ENCODE results near the gene MSRB1. TPM values are rescaled to one million over a fixed set of nuclear protein-coding genes. Genes with fewer than 3 reads are reported as not detected.

MSRB1 gene
- total and polyA plus RNA-seq, 2 of the 13 experiments (the other 11 are each of a cell fraction or from before 2014, with no cell fraction given), result 32.1 to 75.4 TPM

DNA sequence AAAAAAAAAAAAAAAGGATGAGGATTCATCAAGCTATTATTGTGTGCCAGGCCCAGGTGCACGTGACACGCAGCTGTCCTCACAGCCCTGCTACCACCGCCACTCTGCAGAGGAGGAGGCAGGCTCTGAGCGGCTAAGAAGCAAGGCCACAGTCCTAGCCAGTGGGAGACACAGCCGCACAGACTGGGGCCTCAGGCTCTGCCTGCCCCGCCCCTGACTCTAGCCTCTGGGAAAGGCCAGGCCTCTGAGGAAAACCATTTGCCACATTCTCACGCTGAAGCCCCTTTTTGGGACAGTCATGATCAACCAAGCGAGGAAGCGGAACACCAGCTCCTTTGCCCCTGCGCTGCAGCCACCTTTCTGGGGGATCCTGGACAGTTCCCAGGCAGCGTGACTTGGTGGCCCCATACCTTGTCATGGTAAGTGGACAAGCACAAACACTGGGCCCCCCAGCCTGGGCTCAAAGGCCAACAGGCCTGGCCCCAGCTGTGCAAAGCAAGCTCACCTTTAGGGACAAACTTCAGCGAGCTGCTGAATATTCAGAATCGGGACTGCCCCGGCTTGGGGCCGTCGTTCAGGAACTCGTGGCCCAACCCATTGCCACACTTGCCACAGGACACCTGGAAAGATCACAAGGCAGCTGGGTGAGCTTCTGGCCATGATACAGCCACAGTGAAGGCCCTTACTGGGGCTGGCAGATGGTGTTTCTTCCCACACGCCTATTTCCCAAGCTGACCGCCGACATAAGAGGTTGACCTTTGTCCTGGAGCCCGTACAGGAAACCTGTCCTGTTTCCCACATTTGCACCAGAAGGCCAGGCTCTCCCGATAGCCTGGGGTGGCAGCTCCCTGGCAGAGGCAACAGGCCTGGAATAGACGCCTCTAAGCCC, 2.5 kb downstream of the MSRB1 start (continued):
- peak; percentile 69 for TF ChIP-seq ZSCAN25 (CRISPR knock-in tag; IDR thresholded peaks at IDR 0.05)
- peak; percentile 56; the same call in 1 of the 2 replicates for TF ChIP-seq ZNF441 (CRISPR knock-in tag; IDR thresholded peaks at IDR 0.05; ENCODE audit: borderline replicate concordance)
- 0 out of 2 replicates have a peak, but pooled peaks have one; percentile 31 for TF ChIP-seq SNAPC2 (CRISPR knock-in tag; IDR thresholded peaks at IDR 0.05)
- TF ChIP-seq, protein P1, sequence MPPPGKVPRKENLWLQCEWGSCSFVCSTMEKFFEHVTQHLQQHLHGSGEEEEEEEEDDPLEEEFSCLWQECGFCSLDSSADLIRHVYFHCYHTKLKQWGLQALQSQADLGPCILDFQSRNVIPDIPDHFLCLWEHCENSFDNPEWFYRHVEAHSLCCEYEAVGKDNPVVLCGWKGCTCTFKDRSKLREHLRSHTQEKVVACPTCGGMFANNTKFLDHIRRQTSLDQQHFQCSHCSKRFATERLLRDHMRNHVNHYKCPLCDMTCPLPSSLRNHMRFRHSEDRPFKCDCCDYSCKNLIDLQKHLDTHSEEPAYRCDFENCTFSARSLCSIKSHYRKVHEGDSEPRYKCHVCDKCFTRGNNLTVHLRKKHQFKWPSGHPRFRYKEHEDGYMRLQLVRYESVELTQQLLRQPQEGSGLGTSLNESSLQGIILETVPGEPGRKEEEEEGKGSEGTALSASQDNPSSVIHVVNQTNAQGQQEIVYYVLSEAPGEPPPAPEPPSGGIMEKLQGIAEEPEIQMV (CRISPR knock-in tag; IDR thresholded peaks at IDR 0.05; ENCODE audit: low read depth), result peak; percentile 71; the same call in 1 of the 2 replicates
- TF ChIP-seq, protein P2, sequence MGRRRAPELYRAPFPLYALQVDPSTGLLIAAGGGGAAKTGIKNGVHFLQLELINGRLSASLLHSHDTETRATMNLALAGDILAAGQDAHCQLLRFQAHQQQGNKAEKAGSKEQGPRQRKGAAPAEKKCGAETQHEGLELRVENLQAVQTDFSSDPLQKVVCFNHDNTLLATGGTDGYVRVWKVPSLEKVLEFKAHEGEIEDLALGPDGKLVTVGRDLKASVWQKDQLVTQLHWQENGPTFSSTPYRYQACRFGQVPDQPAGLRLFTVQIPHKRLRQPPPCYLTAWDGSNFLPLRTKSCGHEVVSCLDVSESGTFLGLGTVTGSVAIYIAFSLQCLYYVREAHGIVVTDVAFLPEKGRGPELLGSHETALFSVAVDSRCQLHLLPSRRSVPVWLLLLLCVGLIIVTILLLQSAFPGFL (CRISPR knock-in tag; IDR thresholded peaks at IDR 0.05), result no peak
- TF ChIP-seq ARID2 (CRISPR knock-in tag; IDR thresholded peaks at IDR 0.05; ENCODE audit: borderline replicate concordance), result peak; percentile 48; the same call in 1 of the 2 replicates
- no peak for TF ChIP-seq ARNT (IDR thresholded peaks at IDR 0.05)
- no peak for TF ChIP-seq ZNF652 (CRISPR knock-in tag; IDR thresholded peaks at IDR 0.05; ENCODE audit: borderline replicate concordance, low read depth)
- TF ChIP-seq, protein P3, sequence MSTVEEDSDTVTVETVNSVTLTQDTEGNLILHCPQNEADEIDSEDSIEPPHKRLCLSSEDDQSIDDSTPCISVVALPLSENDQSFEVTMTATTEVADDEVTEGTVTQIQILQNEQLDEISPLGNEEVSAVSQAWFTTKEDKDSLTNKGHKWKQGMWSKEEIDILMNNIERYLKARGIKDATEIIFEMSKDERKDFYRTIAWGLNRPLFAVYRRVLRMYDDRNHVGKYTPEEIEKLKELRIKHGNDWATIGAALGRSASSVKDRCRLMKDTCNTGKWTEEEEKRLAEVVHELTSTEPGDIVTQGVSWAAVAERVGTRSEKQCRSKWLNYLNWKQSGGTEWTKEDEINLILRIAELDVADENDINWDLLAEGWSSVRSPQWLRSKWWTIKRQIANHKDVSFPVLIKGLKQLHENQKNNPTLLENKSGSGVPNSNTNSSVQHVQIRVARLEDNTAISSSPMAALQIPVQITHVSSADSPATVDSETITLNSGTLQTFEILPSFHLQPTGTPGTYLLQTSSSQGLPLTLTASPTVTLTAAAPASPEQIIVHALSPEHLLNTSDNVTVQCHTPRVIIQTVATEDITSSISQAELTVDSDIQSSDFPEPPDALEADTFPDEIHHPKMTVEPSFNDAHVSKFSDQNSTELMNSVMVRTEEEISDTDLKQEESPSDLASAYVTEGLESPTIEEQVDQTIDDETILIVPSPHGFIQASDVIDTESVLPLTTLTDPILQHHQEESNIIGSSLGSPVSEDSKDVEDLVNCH (CRISPR knock-in tag; IDR thresholded peaks at IDR 0.05), result peak; percentile 71; the same call in 1 of the 2 replicates
- TF ChIP-seq, protein P4, sequence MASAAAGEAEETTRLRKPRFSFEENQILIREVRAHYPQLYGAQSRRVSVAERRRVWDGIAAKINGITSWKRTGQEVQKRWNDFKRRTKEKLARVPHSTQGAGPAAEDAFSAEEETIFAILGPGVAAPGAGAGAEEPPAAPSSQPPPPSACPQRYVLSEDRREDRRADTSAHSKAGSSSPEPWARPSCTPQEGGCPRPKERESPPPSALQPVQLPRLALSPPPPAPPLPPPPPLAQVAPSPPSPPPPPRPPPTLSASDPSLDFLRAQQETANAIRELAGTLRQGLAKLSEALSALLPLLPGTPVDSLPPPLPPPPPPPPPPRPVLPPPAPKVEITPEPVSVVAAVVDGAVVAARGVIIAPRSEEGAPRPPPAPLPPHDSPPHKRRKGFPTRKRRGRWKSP (CRISPR knock-in tag; IDR thresholded peaks at IDR 0.05), result peak; percentile 81
- no peak for TF ChIP-seq PCBP2 (optimal IDR thresholded peaks at IDR 0.05; ENCODE audit: low read depth, low read length, poor library complexity, severe bottlenecking)
- no peak for TF ChIP-seq ZNF567 (CRISPR knock-in tag; IDR thresholded peaks at IDR 0.05; ENCODE audit: borderline replicate concordance)
- TF ChIP-seq, protein P5, sequence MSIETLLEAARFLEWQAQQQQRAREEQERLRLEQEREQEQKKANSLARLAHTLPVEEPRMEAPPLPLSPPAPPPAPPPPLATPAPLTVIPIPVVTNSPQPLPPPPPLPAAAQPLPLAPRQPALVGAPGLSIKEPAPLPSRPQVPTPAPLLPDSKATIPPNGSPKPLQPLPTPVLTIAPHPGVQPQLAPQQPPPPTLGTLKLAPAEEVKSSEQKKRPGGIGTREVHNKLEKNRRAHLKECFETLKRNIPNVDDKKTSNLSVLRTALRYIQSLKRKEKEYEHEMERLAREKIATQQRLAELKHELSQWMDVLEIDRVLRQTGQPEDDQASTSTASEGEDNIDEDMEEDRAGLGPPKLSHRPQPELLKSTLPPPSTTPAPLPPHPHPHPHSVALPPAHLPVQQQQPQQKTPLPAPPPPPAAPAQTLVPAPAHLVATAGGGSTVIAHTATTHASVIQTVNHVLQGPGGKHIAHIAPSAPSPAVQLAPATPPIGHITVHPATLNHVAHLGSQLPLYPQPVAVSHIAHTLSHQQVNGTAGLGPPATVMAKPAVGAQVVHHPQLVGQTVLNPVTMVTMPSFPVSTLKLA (IDR thresholded peaks at IDR 0.05), result 0 out of 2 replicates have a peak, but pooled peaks have one; percentile 3
- TF ChIP-seq, protein P6, sequence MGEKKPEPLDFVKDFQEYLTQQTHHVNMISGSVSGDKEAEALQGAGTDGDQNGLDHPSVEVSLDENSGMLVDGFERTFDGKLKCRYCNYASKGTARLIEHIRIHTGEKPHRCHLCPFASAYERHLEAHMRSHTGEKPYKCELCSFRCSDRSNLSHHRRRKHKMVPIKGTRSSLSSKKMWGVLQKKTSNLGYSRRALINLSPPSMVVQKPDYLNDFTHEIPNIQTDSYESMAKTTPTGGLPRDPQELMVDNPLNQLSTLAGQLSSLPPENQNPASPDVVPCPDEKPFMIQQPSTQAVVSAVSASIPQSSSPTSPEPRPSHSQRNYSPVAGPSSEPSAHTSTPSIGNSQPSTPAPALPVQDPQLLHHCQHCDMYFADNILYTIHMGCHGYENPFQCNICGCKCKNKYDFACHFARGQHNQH (CRISPR knock-in tag; IDR thresholded peaks at IDR 0.05), result peak; percentile 47
- TF ChIP-seq FOSL1 (CRISPR knock-in tag; IDR thresholded peaks at IDR 0.05; ENCODE audit: borderline replicate concordance), result no peak

All from HepG2 (cell line).